Measurements from ENCODE around the gene ASB11.
A peak's percentile ranks its signal among the peaks of the same experiment; 100 is the strongest.
"Not testable (repeated sequence)": the region's sequence is repeated elsewhere in the genome, so short reads cannot be mapped to it uniquely, and the experiment has no call there.

Gene ASB11

GRCh38 chrX:15301924-15302323 lies 13.5 kb downstream of the ASB11 start:
- no peak for DNase-seq

GRCh38 chrX:15299941-15300851 lies 15.2 kb downstream of the ASB11 start:
- no peak for DNase-seq

GRCh38 chrX:15298780-15299179 lies 16.7 kb downstream of the ASB11 start:
- no peak for DNase-seq

- no peak for DNase-seq
Observed at GRCh38 chrX:15298201-15298600, 17.2 kb downstream of the ASB11 start.

- no peak for DNase-seq
Observed at GRCh38 chrX:15293451-15293850, 22.0 kb downstream of the ASB11 start.

GRCh38 chrX:15292861-15293260 lies 22.6 kb downstream of the ASB11 start:
- DNase-seq: no peak

GRCh38 chrX:15277604-15278003 lies 37.8 kb downstream of the ASB11 start:
- DNase-seq: no peak

- DNase-seq: no peak
Observed at GRCh38 chrX:15274946-15275345, 40.5 kb downstream of the ASB11 start.

- not testable (repeated sequence) for DNase-seq
Observed at GRCh38 chrX:15273275-15273674, 42.2 kb downstream of the ASB11 start.

GRCh38 chrX:15271757-15272156 lies 43.7 kb downstream of the ASB11 start:
- no peak for DNase-seq

GRCh38 chrX:15269618-15270521 lies 45.6 kb downstream of the ASB11 start, which contains the start of gene ASB9:
ASB9 (minus strand) TSS chrX:15270083; CDS start chrX:15269874, 209 bp downstream.
- DNase-seq: no peak

- DNase-seq: no peak
Observed at GRCh38 chrX:15269120-15269519, 46.3 kb downstream of the ASB11 start.

GRCh38 chrX:15254852-15255251 lies 60.6 kb downstream of the ASB11 start:
- DNase-seq: no peak

GRCh38 chrX:15245896-15246295 lies 69.5 kb downstream of the ASB11 start:
- no peak for DNase-seq

- DNase-seq: no peak
Observed at GRCh38 chrX:15244421-15244820, 71.0 kb downstream of the ASB11 start.

GRCh38 chrX:15242899-15243555 lies 72.4 kb downstream of the ASB11 start:
- DNase-seq: peak; percentile 38

- no peak for DNase-seq
Observed at GRCh38 chrX:15241301-15241700, 74.1 kb downstream of the ASB11 start.

- DNase-seq: no peak
Observed at GRCh38 chrX:15240414-15240813, 75.0 kb downstream of the ASB11 start.

GRCh38 chrX:15236146-15236545 lies 79.3 kb downstream of the ASB11 start:
- DNase-seq: no peak

GRCh38 chrX:15235001-15235400 lies 80.4 kb downstream of the ASB11 start:
- no peak for DNase-seq

- no peak for DNase-seq
Observed at GRCh38 chrX:15233416-15234015, 81.9 kb downstream of the ASB11 start.

Measured in activated naive CD4-positive, alpha-beta T cell treated with anti-CD3 and anti-CD28 coated beads, Interleukin-2, amount 50 U/mL, for 16 hours (primary cell).